ENCODE data around the gene SRGAP1.
A peak's percentile ranks its signal among the peaks of the same experiment; 100 is the strongest.
"Not testable (repeated sequence)": the region's sequence is repeated elsewhere in the genome, so short reads cannot be mapped to it uniquely, and the experiment has no call there.

Gene SRGAP1

GRCh38 chr12:63870838-63871237 lies 26.3 kb downstream of the SRGAP1 start:
- no peak for FAIRE-seq

GRCh38 chr12:63874897-63875480 lies 30.5 kb downstream of the SRGAP1 start:
- no peak for FAIRE-seq

- peak; percentile 86 for FAIRE-seq
Measured at GRCh38 chr12:63875703-63876102, 31.2 kb downstream of the SRGAP1 start.

GRCh38 chr12:63876980-63877379 lies 32.5 kb downstream of the SRGAP1 start:
- FAIRE-seq, result no peak

DNA sequence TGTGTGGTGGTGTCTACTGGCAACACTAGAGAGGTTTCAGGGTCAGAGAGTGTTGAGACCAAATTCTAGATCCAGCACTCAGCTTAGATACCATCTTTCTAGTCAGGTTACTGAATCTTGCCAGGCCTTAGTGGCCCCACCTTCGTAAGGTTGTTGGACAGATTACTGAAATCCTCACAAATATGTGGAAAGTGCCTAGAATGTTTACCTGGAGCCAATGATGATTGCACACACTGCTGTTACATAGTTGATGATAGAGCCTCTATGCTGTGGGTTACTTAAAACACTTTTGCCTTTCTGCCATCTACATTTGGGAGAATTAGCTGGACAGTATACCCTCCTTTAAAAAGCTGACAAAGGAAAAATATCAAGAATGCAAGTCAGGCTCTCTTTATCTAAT lies 33.2 kb downstream of the SRGAP1 start:
- FAIRE-seq, result no peak

DNA sequence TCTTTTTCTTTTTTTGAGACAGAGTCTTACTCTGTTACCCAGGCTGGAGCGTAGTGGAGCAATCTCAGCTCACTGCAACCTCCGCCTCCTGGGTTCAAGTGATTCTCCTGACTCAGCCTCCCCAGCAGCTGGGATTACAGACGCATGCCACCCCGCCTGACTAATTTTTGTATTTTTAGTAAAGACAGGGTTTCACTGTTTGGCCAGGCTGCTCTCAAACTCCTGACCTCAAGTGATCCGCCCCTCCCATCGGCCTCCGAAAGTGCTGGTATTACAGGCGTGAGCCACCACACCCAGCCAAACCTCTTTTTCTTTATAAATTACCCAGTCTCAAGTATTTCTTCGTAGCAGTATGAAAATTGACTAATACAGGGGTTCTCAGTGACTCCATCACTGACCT lies 35.7 kb downstream of the SRGAP1 start:
- not testable (repeated sequence) for FAIRE-seq

DNA sequence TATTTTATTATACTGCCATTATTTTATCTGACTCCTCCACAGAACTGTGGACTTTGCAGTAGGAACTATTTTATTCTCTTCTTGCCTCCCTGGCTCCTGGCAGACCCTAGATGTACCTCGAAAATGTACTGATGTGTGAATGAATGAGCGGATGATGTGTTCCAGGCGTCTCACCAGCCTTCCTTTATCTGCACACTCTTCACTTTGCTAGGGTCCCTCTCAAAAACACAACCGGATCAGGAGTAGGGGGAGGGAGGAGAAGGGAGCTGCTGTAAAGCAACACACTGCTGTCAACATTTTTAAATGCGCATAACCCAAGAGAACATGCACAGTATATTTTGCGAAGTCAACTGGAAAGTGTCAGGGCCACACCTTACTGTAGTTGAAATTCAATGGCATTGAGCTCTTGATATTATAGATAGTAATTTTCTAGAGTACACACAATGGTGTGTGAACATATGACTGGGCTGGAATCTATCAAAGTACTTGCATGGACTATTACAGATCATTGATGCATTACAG lies 36.3 kb downstream of the SRGAP1 start:
- FAIRE-seq, result no peak

GRCh38 chr12:63882844-63883243 lies 38.3 kb downstream of the SRGAP1 start:
- no peak for FAIRE-seq

- FAIRE-seq, result no peak
Measured at GRCh38 chr12:63885401-63885800, 40.9 kb downstream of the SRGAP1 start.

- FAIRE-seq, result no peak
Measured at GRCh38 chr12:63888908-63889635, 44.6 kb downstream of the SRGAP1 start.

- FAIRE-seq, result no peak
Measured at GRCh38 chr12:63889721-63890509, 45.4 kb downstream of the SRGAP1 start.

DNA sequence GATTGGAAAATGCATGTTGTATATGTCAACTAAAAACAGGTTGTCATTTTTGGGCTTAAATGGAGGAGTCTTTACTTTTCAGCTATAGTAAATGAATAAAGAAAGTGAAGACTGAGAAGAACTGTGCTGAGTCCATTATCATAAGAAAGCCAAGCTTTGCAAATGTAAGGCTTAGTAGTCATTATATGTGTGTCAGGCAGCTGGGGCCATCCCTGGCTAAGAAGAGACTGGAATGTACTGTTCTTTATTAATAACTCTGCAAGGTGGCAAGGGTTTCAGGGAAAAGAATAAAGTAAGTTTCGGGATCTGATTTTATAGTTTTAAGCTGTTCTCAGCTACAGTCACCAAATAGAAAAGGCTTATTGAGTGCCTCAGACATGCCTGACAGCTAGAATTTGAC lies 48.7 kb downstream of the SRGAP1 start:
- no peak for FAIRE-seq

DNA sequence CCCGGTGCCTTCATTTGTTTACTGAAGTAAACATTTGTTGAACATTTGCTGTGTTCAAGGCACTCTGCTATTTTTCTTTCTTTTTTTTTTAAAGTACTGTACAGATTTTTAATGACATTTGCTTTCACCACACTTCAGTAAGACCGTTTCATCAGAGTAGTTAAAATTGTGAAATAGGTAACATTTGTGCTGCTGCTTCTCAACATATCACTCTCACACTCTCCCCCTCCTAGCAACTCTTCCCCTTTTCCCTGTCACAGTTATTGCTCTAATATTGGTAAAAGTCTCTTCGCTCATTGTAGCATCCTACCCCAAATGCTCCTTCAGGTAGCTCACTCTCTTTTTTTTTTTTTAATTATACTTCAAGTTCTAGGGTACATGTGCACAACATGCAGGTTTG lies 49.6 kb downstream of the SRGAP1 start:
- FAIRE-seq, result no peak

DNA sequence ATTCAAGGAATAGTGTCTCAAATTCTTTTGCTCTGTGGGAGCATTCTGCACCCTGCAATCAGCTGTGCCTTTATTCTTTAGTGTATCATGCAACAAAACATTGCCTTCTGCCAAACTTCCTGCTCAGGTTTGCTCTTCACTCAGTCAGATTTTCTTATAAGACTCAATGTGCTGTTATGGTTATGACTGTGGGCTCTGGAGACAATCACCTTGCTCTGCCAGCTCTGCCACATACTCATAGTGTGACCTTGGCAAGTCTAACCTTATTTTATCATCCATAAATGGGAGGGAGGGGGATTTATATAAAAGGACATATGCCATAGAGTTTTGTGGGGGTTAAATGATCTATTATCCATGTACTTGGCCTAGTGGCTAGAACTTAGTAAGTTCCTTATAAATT lies 51.3 kb downstream of the SRGAP1 start:
- no peak for FAIRE-seq

DNA sequence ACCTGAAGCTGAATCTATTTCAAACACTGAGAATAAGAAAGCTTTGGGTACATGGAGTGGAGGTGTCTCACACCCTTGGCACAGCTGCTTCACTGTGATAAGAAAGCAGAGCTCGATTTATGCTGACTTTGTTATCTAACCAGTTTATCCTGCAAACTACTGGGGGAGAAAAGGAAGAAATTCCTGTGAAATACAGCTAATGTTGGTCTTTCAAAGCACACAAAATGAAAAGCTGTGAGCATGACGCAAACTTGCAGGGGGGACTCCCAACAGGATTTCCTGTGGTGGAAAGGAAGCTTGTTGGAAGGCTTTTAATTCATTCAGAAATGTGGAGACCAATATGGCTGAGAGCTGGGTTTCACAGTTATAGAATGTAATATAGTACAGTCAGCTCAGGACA lies 53.4 kb downstream of the SRGAP1 start:
- FAIRE-seq, result no peak

GRCh38 chr12:63898764-63899337 lies 54.4 kb downstream of the SRGAP1 start:
- no peak for FAIRE-seq

DNA sequence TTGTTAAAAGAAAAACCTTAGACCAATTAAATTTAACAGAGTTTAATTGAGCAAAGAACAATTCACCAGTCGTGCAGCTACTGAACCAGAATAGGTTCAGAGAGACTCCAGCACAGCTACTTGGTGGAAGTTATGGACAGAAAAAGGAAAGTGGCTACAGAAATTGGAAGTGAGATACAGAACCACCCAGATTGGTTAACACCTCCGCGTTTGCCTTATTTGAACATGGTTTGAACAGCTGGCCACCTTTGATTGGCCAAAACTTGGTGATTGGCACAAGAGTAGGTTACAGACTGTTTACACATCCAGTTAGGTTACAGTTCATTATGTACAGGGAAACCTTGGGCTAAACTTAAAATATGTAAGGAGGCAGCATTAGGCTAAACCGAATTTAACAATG lies 54.9 kb downstream of the SRGAP1 start:
- FAIRE-seq, result no peak

DNA sequence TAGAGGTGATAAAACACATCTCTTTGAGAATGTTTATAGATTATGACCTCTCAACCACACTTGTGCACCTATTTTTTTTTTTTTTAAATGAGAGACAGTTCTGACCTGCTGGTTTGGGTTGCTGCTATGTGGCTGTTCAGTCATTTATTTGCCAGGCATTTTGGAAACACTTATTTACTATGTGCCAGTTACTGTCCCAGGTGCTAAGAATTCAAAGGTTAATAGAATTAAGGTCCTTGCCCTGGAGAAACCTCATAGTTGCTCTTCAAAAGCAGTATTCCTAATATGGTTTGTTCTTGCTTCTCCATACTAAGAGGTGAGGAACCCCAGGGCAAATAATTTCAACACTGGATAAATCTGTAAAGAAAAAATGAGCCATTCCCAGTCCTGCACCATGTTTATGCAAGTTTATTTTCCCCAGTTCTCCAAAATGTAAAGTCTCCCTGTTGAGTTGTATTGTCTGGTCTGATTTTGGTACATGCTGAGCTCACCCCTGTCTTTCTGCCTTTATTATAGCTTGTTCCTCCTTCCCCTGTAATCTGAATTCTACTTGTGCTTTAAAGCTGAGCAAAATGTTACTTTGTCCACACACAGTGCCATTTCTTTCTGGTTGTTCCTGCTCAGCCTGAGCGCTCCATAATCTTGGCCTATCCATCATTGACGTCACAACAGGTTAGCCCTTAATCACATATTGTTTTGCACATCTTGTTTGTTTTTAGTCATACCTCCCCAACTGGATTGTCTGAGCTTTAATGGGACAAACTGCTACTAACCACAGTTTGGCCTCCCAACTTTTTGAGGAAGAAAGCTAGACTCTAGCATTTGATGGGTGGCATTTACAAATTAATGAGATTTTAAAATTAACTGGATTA lies 56.7 kb downstream of the SRGAP1 start:
- FAIRE-seq, result no peak

DNA sequence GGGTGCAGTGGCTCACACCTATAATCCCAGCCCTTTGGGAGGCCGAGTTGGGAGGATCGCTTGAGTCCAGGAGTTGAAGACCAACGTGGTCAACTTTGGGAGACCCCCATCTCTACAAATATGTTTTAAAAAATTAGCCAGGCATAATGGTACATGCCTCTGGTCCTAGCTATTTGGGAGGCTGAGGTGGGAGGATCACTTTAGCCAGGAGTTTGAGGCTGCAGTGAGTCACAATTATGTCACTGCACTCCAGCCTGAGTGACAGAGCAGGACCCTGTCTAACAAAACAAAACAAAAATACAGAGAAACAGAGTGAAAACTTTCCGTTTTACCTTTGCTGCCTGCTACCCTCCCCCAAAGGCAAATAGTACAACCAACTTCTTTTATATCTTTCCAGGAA lies 60.2 kb downstream of the SRGAP1 start:
- FAIRE-seq, result no peak

DNA sequence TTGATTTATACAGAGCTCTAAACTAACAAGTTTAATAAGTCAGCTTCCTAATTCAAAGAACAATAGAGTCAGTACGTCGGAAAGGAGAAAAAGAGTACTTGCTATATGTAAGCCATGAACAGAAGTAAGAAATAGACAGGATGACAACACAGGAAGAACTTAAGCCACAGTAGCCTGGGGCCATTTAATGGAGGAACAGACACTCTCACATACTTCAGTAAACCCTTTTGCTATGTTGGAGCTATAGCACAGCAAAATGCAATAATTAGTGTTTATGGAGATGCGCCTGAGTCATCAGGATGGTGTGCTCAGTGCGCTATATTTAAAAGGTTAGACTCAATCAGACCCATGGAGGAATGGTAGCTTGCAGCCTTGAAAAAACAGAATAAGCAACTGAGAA lies 61.0 kb downstream of the SRGAP1 start:
- no peak for FAIRE-seq

GRCh38 chr12:63906876-63907275 lies 62.4 kb downstream of the SRGAP1 start:
- no peak for FAIRE-seq

DNA sequence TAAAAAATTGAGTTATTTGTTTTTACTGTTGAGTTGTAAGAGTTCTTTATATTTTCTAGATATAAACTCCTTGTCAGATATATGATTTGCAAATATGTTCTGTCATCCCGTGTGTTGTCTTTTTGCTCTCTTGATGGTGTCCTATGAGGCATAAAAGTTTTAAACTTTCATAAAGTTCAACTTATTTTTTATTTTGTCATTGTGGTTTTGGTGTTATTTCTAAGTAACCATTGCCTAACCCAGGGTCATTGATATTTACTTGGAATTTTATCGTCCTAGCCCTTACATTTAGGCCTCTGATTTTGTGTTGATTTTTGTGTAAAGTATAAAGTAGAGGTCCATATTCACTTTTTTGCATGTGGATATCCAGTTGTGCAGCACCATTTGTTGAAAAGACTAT lies 63.1 kb downstream of the SRGAP1 start:
- no peak for FAIRE-seq
